ENCODE data around the gene DYRK4. TPM values are rescaled to one million over a fixed set of nuclear protein-coding genes. Genes with fewer than 3 reads are reported as not detected.

The DYRK4 gene
- total and polyA plus RNA-seq, 2 of the 8 experiments (the other 6 are each of a cell fraction or from before 2014, with no cell fraction given) = 10.5 to 11.4 TPM

GRCh38 chr12:4643747-4644146 is 81.7 kb downstream of the DYRK4 start (continued):
- TF ChIP-seq, protein P1, sequence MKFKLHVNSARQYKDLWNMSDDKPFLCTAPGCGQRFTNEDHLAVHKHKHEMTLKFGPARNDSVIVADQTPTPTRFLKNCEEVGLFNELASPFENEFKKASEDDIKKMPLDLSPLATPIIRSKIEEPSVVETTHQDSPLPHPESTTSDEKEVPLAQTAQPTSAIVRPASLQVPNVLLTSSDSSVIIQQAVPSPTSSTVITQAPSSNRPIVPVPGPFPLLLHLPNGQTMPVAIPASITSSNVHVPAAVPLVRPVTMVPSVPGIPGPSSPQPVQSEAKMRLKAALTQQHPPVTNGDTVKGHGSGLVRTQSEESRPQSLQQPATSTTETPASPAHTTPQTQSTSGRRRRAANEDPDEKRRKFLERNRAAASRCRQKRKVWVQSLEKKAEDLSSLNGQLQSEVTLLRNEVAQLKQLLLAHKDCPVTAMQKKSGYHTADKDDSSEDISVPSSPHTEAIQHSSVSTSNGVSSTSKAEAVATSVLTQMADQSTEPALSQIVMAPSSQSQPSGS (IDR thresholded peaks at IDR 0.05; ENCODE audit: low read length) = no peak

All from H1 (cell line).